ENCODE data around the gene ALPK3.

DNA sequence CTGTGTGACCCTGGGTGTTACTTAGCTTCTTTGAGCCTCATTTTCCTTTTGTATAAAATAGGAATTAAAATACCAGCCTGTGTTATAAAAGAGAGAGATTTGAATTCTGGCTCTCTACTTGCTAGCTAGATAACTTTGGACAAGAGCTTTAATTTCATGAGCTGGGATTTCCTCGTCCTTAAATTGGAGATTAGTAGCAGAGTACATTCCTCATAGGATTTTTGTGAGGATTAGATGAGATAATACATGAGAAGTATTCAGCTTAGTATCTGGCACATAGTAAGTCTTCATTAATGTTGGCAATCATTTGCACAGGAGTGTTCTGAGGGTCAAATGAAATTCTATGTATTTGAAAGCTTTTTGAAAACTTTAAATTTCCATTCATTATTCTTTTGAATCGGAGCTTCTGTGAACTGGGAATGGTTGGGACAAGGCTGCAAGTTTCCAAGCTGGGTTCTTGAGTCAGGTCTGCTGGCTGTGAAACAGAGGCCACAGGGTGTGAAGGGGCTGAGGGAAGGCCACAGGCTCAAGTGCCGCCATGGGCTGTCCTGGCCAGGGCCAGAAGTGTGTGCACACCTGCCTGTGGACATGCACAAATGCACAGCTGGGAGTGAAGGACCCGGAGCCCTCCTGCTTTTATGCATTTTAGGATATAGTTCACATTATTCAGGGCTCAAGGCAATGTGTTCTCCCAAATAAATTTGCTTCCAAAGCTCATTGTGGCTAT is 17.2 kb downstream of the ALPK3 start:
- no peak for TF ChIP-seq ZNF121 (CRISPR knock-in tag; IDR thresholded peaks at IDR 0.05)
- TF ChIP-seq HMGXB4 (CRISPR knock-in tag; IDR thresholded peaks at IDR 0.05), result no peak
- no peak for TF ChIP-seq CTCF (IDR thresholded peaks at IDR 0.05)
- no peak for TF ChIP-seq GTF2I (CRISPR knock-in tag; conservative IDR thresholded peaks at IDR 0.05)
- no peak for TF ChIP-seq JUN (CRISPR knock-in tag; IDR thresholded peaks at IDR 0.05)
- TF ChIP-seq CREB1 (CRISPR knock-in tag; IDR thresholded peaks at IDR 0.05), result no peak
- no peak for TF ChIP-seq SP1 (CRISPR knock-in tag; conservative IDR thresholded peaks at IDR 0.05)
